ENCODE results near the gene ITGB2. TPM values are rescaled to one million over a fixed set of nuclear protein-coding genes. Genes with fewer than 3 reads are reported as not detected.
A peak's percentile ranks its signal among the peaks of the same experiment; 100 is the strongest.

Gene ITGB2
- total RNA-seq, 8 experiments from 2014 or later, result 0.05 to 0.85 (median 0.56) TPM; not detected in 3

DNA sequence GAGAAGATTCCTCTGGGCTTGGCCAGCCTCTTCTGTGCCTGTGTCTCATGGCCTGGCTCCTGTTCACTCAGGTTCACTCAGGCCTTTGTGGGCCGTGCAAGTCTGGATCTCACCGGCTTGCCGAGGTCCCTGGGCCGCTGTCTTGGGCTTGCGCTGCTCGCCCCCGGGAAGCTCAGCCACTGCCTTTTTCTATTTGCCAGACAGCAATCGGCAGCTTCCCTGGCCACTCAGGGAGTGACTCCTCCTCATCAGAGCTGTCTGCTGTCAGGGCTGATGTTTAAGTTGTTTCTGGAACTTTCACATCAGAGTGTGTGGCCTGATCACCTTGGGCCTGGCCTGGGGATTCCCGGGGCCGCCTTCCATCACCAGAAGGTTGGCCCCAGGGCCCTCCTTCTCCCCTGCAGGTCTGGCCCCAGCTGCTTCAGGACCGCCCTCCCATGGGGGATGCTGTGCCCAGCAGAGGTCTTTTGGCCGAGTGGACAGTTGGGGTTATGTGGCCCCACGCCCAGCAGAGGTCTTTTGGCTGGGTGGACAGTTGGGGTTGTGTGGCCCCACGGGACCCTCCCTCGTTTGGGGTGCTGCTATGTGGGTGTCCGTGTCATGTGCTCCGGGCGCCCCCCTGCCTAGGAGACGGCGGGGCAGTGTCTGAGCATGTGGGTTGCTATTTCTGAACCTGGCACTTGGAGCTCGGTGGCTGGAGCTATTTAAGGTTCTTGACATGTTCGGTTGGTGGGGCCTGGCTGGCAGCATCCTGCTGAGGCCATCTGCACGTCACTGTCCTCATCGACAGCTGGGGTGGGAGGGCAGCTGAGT lies 31.6 kb upstream of the ITGB2 start:
- Histone ChIP-seq H3K4me3 (no peak overlapping the region), H3K4me1 (replicated peaks in 1 of 2) (peaks cover 0 to 12% of the 10 kb centered on the region in 2 donors), H3K27ac (no peak overlapping the region)
- no peak for ATAC-seq (replicated peaks in 6 of 8)
- in situ Hi-C loops (cut with MboI; ENCODE audit: low pct_unique_long_range_greater_than_20kb in 2 of 9, low sequenced_read_pairs in 9 of 9, unreplicated experiment in 9 of 9), result loop anchor here in 4 of 9 experiments (25.0 kb wide), 2 partner anchors 185 to 335 kb away; partner anchors contain the start of gene POFUT2 (in 1 of the 4)
- WGBS, 10 experiments, result 85 to 100% (median 94%) methylated on average over 1 to 7 of the region's 24 CpGs; no CpG with 5 or more reads in 6 of the 10 experiments

DNA sequence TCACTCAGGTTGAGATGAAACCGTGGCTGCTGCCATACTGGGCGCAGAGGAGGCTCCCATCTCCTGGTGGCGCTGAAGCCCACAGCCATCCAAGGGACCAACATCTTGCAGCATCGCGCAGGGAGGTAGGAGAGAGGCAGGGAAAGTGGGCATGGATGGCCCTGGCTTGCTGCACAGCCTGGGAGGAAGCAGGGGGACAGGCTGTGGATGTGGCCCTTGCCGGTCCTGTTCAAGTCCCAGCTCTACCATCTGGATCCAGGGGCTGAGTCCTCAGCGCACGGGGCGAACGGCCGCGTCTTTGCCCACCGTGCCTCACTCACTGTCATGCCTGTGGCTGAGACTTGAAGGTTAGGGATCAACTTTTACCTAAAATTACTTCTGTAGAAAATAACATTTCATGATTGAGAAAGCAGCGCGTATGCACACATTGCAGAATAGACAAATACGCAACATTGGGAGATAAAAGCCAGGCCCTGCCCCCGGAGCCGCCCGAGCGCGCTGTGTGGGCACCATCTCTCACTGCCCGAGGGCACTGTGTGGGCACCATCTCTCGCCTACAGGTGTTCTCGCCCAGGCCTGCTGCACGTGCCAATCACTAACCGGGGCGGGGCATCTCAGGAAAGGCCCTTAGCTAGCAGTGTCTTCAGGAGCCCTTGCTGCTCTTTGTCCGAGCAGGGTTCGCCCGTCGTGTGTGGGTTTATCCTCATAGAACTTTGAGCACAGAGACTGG lies 30.7 kb upstream of the ITGB2 start:
- WGBS, 10 experiments, result 92 to 100% (median 100%) methylated on average over 1 to 9 of the region's 31 CpGs; no CpG with 5 or more reads in 4 of the 10 experiments
- H3K27ac ChIP-seq, result no peak overlapping the region
- no peak for ATAC-seq (replicated peaks in 6 of 8)
- peaks cover 0 to 12% of the 10 kb centered on the region in 2 donors for H3K4me1 ChIP-seq (replicated peaks in 1 of 2)
- in situ Hi-C loops (cut with MboI; ENCODE audit: low pct_unique_long_range_greater_than_20kb in 2 of 9, low sequenced_read_pairs in 9 of 9, unreplicated experiment in 9 of 9), result loop anchor here in 4 of 9 experiments (25.0 kb wide), 2 partner anchors 186 to 336 kb away; partner anchors contain the start of gene POFUT2 (in 1 of the 4)
- H3K4me3 ChIP-seq, result no peak overlapping the region

DNA sequence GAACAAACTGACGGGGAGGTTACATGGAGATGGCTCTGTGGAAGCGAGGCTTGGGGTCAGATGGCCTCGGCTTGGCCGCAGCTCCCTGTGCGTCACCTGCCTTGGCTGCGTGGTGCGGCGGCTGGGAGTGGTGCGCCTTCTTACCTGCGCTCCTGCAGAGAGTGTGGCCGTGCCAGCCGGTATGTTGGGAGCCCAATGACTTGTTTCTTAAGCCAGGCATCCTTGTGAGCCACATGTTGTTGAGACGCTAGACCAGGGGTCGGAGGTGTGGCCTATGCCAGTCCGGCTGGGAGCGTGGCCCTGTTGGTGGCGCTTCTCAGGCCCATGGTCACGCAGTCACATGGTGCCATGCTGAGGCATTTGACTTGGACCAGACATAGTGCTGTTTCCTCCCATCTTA lies 29.7 kb upstream of the ITGB2 start:
- in situ Hi-C loops (cut with MboI; ENCODE audit: low pct_unique_long_range_greater_than_20kb in 2 of 9, low sequenced_read_pairs in 9 of 9, unreplicated experiment in 9 of 9), result loop anchor here in 4 of 9 experiments (25.0 kb wide), 2 partner anchors 187 to 337 kb away; partner anchors contain the start of gene POFUT2 (in 1 of the 4)
- Histone ChIP-seq H3K27ac (no peak overlapping the region), H3K4me1 (replicated peaks in 1 of 2) (peaks cover 0 to 6% of the 10 kb centered on the region in 2 donors), H3K4me3 (no peak overlapping the region)
- WGBS, 10 experiments, result 90 to 100% (median 100%) methylated on average over 1 to 13 of the region's 18 CpGs; no CpG with 5 or more reads in 2 of the 10 experiments
- ATAC-seq (replicated peaks in 6 of 8), result no peak

DNA sequence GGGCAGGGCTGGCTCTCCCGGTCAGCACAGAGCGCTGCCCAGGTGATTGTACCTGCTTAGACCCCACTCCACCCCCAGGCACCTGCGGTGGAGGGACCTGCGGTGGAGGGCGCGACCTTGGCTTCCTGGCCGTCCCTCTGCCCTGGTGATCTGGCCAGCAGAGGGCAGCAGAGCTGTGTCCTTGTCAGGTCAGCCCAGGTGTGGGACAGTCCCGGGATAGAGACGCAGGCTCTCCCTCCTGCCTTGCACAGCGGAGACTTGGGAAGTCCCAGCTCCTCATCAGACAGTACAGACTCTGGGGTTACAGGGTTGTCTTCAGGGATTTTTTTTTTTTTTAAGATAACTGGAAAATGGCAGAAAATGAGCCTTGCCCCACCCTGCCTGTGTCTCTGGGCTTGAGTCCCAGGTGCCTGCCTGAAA lies 29.1 kb upstream of the ITGB2 start:
- Histone ChIP-seq H3K4me1 (replicated peaks in 1 of 2) (peaks cover 0 to under 1% of the 10 kb centered on the region in 2 donors), H3K27ac (no peak overlapping the region), H3K4me3 (no peak overlapping the region)
- in situ Hi-C loops (cut with MboI; ENCODE audit: low pct_unique_long_range_greater_than_20kb in 2 of 9, low sequenced_read_pairs in 9 of 9, unreplicated experiment in 9 of 9), result loop anchor here (5.0 to 25.0 kb wide), 5 partner anchors 175 to 338 kb away; partner anchors contain the start of gene POFUT2 (in 1 of the 9)
- WGBS, 10 experiments, result 0 to 52% (median 32%) methylated on average over 1 to 8 of the region's 10 CpGs; no CpG with 5 or more reads in 5 of the 10 experiments
- ATAC-seq (replicated peaks in 6 of 8), result peak; percentile 85 to 96 (median 88)

DNA sequence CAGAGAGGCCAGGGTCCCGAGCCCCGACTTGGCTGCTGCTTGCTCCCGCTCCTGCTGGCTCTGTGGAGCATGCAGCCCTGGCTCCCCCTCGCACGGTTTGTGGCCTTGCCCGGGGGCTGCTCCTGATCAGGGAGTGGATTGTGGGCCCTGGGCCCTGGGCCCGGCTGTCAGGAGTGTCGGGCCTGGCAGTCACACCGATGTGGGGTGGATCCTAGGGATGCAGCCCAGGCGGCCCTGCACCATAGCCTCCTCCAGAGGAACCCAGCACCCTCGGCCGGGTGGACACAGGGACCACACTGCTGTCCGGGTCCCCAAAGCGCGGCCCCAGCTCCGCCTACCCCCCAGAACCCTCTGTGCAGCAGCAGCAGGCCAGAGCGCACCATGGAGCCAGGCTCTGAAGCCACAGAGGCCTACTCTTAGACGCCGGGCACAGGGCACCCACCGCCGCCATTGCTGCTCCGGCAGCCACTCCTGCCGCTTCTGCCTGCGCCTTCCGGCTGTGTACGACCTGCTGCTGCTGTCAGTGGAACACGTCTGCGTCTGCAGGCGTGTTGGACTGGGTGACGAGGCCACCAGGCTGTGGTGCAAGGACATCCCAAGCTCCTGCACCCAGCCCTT lies 28.6 kb upstream of the ITGB2 start:
- H3K4me3 ChIP-seq, result no peak overlapping the region
- ATAC-seq (replicated peaks in 6 of 8), result peak in 6 of 8 experiments; percentile 45 to 59 (median 47)

DNA sequence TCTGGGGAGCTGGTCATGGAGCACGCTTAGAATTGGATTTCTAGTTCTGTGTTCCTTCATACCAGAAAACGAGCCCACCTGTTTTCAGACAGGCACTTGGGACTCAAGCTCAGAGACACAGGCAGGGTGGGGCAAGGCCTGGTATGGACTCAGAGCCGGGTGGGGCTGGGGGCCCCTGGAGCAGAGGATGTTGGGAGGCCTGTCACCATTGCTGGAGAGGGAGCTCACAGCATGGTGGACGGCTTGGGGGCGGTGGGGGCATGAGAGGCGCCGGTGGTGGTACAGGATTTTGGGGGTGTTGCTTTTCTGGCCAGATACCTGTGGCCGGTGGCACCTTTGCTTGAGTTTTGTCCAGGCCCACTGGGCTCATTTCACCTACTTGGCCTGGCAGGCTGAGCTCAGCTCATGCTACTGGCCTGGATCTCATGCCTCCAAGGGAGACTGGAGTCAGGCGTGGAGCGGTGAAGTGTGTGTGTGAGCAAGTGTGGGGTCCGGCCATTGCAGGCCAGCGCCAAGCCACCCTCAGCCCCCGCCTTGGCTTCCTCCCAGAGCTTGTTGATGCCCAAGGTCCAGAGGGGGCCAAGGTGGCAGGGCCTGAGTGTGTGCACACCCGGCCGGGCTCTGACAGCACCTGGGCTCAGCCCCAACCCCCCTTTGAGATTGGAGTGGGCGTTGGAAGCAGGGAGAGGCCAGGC lies 27.9 kb upstream of the ITGB2 start:
- H3K4me3 ChIP-seq, result no peak overlapping the region
- no peaks in the 10 kb centered on the region for H3K4me1 ChIP-seq (replicated peaks in 1 of 2)
- ATAC-seq (replicated peaks in 6 of 8), result no peak
- WGBS, 10 experiments, result 81 to 95% methylated on average over 4 to 6 of the region's 16 CpGs; no CpG with 5 or more reads in 8 of the 10 experiments
- H3K27ac ChIP-seq, result no peak overlapping the region
- in situ Hi-C loops (cut with MboI; ENCODE audit: low pct_unique_long_range_greater_than_20kb in 2 of 9, low sequenced_read_pairs in 9 of 9, unreplicated experiment in 9 of 9), result loop anchor here in 5 of 9 experiments (5.0 to 25.0 kb wide), 4 partner anchors 176 to 189 kb away; no protein-coding TSS in a partner anchor

More for the DNA sequence above, 28.6 kb upstream of the ITGB2 start:
- H3K4me1 ChIP-seq (replicated peaks in 1 of 2), result no peaks in the 10 kb centered on the region
- no peak overlapping the region for H3K27ac ChIP-seq
- WGBS, 10 experiments, result 60 to 66% (median 60%) methylated on average over 1 to 8 of the region's 30 CpGs; no CpG with 5 or more reads in 7 of the 10 experiments
- in situ Hi-C loops (cut with MboI; ENCODE audit: low pct_unique_long_range_greater_than_20kb in 2 of 9, low sequenced_read_pairs in 9 of 9, unreplicated experiment in 9 of 9), result loop anchor here in 5 of 9 experiments (5.0 to 25.0 kb wide), 4 partner anchors 176 to 188 kb away; no protein-coding TSS in a partner anchor

DNA sequence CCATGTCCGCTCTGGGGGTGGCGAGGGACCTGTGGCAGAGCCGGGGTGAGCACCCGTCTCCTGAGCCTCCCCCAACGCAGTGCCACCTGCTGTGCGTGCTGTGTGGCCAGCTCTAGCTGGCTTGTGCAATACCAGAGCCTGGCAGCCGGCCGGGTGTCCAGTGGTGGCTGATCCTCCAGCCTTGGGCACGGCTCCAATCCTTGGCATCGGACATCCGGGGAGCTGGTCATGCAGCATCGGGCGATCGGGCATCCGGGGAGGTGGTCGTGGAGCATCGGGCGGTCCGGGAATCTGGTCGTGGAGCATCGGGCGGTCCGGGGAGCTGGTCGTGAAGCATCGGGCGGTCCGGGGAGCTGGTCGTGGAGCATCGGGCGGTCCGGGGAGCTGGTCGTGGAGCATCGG lies 27.2 kb upstream of the ITGB2 start:
- Histone ChIP-seq H3K4me3 (no peak overlapping the region), H3K27ac (no peak overlapping the region), H3K4me1 (replicated peaks in 1 of 2) (no peaks in the 10 kb centered on the region)
- no peak for ATAC-seq (replicated peaks in 6 of 8)
- in situ Hi-C loops (cut with MboI; ENCODE audit: low pct_unique_long_range_greater_than_20kb in 2 of 9, low sequenced_read_pairs in 9 of 9, unreplicated experiment in 9 of 9), result loop anchor here in 5 of 9 experiments (5.0 to 25.0 kb wide), 4 partner anchors 177 to 189 kb away; no protein-coding TSS in a partner anchor
- 91 to 100% (median 98%) methylated on average over 1 to 15 of the region's 33 CpGs; no CpG with 5 or more reads in 6 of the 10 experiments for WGBS, 10 experiments

DNA sequence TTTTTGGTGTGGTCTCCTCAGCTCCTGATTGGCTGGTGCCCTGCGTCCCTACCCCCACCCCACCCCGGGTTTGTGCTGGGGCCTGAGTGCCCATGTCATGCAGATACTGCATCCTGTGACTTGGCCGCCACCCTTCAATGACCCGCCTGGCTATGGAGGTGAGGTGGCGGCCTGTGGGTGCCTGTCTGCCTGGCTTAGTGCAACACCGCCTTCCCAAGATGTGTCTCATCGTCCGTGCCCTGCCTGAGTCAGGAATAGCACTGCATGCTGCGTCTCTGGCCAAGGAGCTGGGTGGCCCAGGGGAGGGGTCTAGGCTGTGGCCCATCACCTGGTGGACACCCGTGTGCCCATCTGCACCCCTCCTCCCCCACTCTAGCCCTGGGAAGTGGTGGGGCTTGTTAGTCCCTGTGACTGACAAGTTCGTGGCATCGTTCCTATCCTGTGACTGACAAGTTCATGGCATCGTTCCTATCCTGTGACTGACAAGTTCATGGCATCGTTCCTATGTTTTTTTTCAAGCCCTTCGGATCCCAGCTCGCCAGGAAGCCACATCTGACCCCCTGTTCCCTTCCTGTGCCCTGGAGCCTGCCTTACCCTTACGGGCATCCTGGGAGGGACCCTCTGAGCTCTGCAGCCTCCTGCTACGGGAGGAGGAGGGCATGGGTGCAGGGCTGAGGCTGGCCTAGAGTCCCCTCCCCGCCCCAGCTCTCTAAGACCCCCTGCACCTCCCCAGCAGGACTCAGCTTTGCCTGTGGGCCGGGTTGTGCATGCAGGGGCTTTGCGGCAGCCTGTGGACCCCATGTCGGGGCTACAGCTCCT lies 26.6 kb upstream of the ITGB2 start:
- peak in 1 of 8 experiments; percentile 16 for ATAC-seq (replicated peaks in 6 of 8)
- WGBS, 10 experiments, result 20 to 90% (median 40%) methylated on average over 1 to 5 of the region's 22 CpGs; no CpG with 5 or more reads in 7 of the 10 experiments
- in situ Hi-C loops (cut with MboI; ENCODE audit: low pct_unique_long_range_greater_than_20kb in 2 of 9, low sequenced_read_pairs in 9 of 9, unreplicated experiment in 9 of 9), result loop anchor here in 5 of 9 experiments (5.0 to 25.0 kb wide), 4 partner anchors 177 to 190 kb away; no protein-coding TSS in a partner anchor
- Histone ChIP-seq H3K4me3 (no peak overlapping the region), H3K27ac (no peak overlapping the region), H3K4me1 (replicated peaks in 1 of 2) (no peaks in the 10 kb centered on the region)

DNA sequence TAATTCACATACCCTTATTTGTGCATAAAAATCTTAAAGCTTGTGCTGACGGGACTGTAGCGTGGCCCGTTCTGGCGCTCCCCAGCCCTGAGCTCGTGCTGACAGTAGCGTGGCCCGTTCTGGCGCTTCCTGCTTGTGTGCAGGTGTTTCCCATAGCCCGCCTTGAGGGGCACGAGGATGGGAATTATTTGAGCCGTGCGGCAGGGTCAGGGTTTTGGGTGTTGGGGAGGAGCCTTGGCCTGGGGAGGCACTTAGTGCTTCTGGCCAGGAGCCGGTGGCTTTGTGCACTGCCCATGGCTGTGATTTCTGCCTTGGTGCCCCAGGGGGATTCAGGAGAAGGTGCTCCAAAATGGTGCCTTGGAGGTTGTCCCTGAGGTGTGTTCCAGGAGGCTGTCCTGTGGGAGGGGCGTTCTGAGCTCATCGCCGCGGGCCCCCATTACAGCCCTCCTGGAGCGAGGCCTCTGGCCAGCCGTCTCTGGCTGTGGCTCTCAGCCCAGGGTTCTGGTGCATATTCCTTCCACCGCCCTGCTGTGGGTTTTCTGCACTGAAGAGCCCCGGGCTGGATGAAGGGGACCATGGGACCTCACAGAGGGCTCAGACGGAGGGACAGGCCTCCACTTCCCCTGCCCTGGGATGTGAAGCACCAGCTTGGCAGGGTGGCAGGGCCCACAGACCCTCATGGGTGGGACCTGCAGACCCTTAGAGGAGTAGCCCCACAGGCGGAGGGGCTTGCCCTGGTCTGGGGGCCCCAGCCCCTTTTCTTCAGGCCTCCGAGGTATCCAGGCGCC lies 25.7 kb upstream of the ITGB2 start:
- no peak overlapping the region for H3K4me3 ChIP-seq
- ATAC-seq (replicated peaks in 6 of 8), result no peak
- H3K27ac ChIP-seq, result no peak overlapping the region
- 83 to 96% (median 91%) methylated on average over 2 to 13 of the region's 25 CpGs; no CpG with 5 or more reads in 4 of the 10 experiments for WGBS, 10 experiments
- peaks cover 1 to 2% of the 10 kb centered on the region in 2 donors for H3K4me1 ChIP-seq (replicated peaks in 1 of 2)
- in situ Hi-C loops (cut with MboI; ENCODE audit: low pct_unique_long_range_greater_than_20kb in 2 of 9, low sequenced_read_pairs in 9 of 9, unreplicated experiment in 9 of 9), result loop anchor here in 5 of 9 experiments (5.0 to 25.0 kb wide), 4 partner anchors 178 to 191 kb away; no protein-coding TSS in a partner anchor

DNA sequence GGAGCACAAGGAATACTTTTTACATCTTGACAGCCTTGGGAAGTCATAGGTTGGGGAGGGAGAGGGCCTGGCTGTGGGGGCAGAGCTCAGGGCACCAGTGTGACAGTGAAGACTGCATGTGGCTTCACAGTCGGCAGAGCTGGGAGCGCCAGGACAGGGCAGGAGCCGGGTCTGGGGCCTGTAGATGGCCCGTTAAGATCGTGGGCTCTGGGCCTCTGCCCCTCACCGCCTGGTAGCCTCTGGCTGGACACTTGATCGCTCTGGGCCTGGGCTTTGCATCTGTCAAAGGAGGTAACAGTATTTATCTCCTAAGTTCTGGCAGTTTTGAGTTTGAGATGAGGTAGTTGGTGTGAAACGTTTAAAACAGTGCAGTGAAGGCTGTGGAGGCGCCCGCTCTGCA lies 23.9 kb upstream of the ITGB2 start:
- no peak for ATAC-seq (replicated peaks in 6 of 8)

More for the DNA sequence above, 23.9 kb upstream of the ITGB2 start:
- WGBS, 10 experiments, result 20 to 100% (median 100%) methylated on average over 1 to 4 of the region's 10 CpGs; no CpG with 5 or more reads in 7 of the 10 experiments
- Histone ChIP-seq H3K4me3 (no peak overlapping the region), H3K27ac (no peak overlapping the region), H3K4me1 (replicated peaks in 1 of 2) (peaks cover 10 to 11% of the 10 kb centered on the region in 2 donors)
- in situ Hi-C loops (cut with MboI; ENCODE audit: low pct_unique_long_range_greater_than_20kb in 2 of 9, low sequenced_read_pairs in 9 of 9, unreplicated experiment in 9 of 9), result loop anchor here in 4 of 9 experiments (10.0 to 25.0 kb wide), 3 partner anchors 180 to 193 kb away; no protein-coding TSS in a partner anchor
